Measurements from ENCODE around the gene CXCL14. TPM values are rescaled to one million over a fixed set of nuclear protein-coding genes. Genes with fewer than 3 reads are reported as not detected.

CXCL14 gene
- total and polyA plus RNA-seq, 8 donors: 2.3 to 72.6 (median 54.1) TPM

- intact Hi-C loops (cut with DNase I): no loop called here
Measured at GRCh38 chr5:135537271-135537670, 41.5 kb downstream of the CXCL14 start.

GRCh38 chr5:135535820-135536801, 42.7 kb downstream of the CXCL14 start, which contains the start of gene NEUROG1:
Gene NEUROG1, minus strand, starts transcription at chr5:135535964. Its CDS starts 274 bp downstream, at chr5:135535690.
- Histone ChIP-seq H3K27me3 (peaks cover 58 to 100% of the 10 kb centered on the region in 2 donors), H3K4me1 (peaks cover 5 to 19% of the 10 kb centered on the region in 2 donors), H3K36me3 (no peaks in the 10 kb centered on the region), H3K4me3 (no peak within 1 kb of the TSS), H3K9me3 (no peaks in the 10 kb centered on the region), H3K27ac (no peak within 1 kb of the TSS)
- intact Hi-C loops (cut with DNase I): no loop called here
- TF ChIP-seq CTCF (IDR thresholded peaks at IDR 0.05): no peak
- no peak for DNase-seq
- ATAC-seq: peak; percentile 21

More at GRCh38 chr5:135537271-135537670, 41.5 kb downstream of the CXCL14 start:
- Histone ChIP-seq H3K9me3 (no peaks in the 10 kb centered on the region), H3K27me3 (peaks cover 66 to 100% of the 10 kb centered on the region in 2 donors), H3K4me3 (no peak overlapping the region), H3K27ac (no peak overlapping the region), H3K36me3 (no peaks in the 10 kb centered on the region), H3K4me1 (peaks cover 5 to 19% of the 10 kb centered on the region in 2 donors)
- DNase-seq (no peak), ATAC-seq (no peak)
- no peak for TF ChIP-seq CTCF (IDR thresholded peaks at IDR 0.05)

GRCh38 chr5:135535420-135535819, 43.4 kb downstream of the CXCL14 start:
- Histone ChIP-seq H3K27ac (no peak overlapping the region), H3K4me1 (peaks cover 5 to 19% of the 10 kb centered on the region in 2 donors), H3K36me3 (no peaks in the 10 kb centered on the region), H3K4me3 (no peak overlapping the region), H3K9me3 (no peaks in the 10 kb centered on the region), H3K27me3 (peaks cover 51 to 99% of the 10 kb centered on the region in 2 donors)
- ATAC-seq (no peak), DNase-seq (no peak)
- no peak for TF ChIP-seq CTCF (IDR thresholded peaks at IDR 0.05)
- intact Hi-C loops (cut with DNase I): no loop called here

GRCh38 chr5:135534609-135535419, 44.0 kb downstream of the CXCL14 start:
- ATAC-seq: peak; percentile 40

More at GRCh38 chr5:135534609-135535419, 44.0 kb downstream of the CXCL14 start:
- Histone ChIP-seq H3K27me3 (peaks cover 49 to 99% of the 10 kb centered on the region in 2 donors), H3K27ac (no peak overlapping the region), H3K9me3 (no peaks in the 10 kb centered on the region), H3K4me3 (no peak overlapping the region), H3K4me1 (peaks cover 5 to 19% of the 10 kb centered on the region in 2 donors), H3K36me3 (no peaks in the 10 kb centered on the region)
- TF ChIP-seq CTCF (IDR thresholded peaks at IDR 0.05): no peak
- DNase-seq: no peak
- intact Hi-C loops (cut with DNase I): no loop called here
